Right ventricle myocardium inferior (tissue), 1 donor: ENCODE results near the gene NR3C2. TPM values are rescaled to one million over a fixed set of nuclear protein-coding genes. Genes with fewer than 3 reads are reported as not detected.

Experiments used
- ATAC-seq: fragments of 200-7000 bp; cut with Tn5 transposase; one replicate; pipeline ENCODE4 v1.9.1; 2020; ENCODE audit warnings: mild to moderate bottlenecking, moderate library complexity
- DNase-seq: peaks from one replicate; pipeline ENCODE4 v3.0.0; 2021; ENCODE audit errors: missing footprints
- intact Hi-C: fragments of 100-400 bp; cut with DNase I; formaldehyde crosslinking; loops from one replicate; pipeline ENCODE4 v1.11.0; 2022
- total RNA-seq: library from RNA; stranded (reverse); fragmentation: NEBNext Ultra II Directional; extraction: Animal tissue kit (Norgen Biotek cat#: 25700); gene quantifications from one replicate; pipeline ENCODE4 v1.2.1, GENCODE V29; 2021
- donor health status: DM: no; HTN: yes; CAD: no; lungs with severe emphysema.

NR3C2 gene
- total RNA-seq, 1 donor from 2014 or later: 23.6 TPM

- intact Hi-C loops: no loop called here
- no peak for ATAC-seq
- no peak for DNase-seq
Measured at GRCh38 chr4:148438047-148438446, 4.2 kb downstream of the NR3C2 start.

- DNase-seq (no peak), ATAC-seq (no peak)
- intact Hi-C loops: no loop called here
Measured at GRCh38 chr4:148437439-148437838, 4.8 kb downstream of the NR3C2 start.

- intact Hi-C loops: no loop called here
- no peak for ATAC-seq
Measured at GRCh38 chr4:148436512-148436911, 5.7 kb downstream of the NR3C2 start.

GRCh38 chr4:148435654-148436406 is 6.4 kb downstream of the NR3C2 start:
- DNase-seq (peak; percentile 59), ATAC-seq (peak; percentile 67)
- intact Hi-C loops: no loop called here

More at GRCh38 chr4:148436512-148436911, 5.7 kb downstream of the NR3C2 start:
- DNase-seq: no peak

GRCh38 chr4:148434075-148434773 is 8.0 kb downstream of the NR3C2 start:
- intact Hi-C loops: no loop called here
- ATAC-seq (no peak), DNase-seq (no peak)

- DNase-seq: no peak
- intact Hi-C loops: no loop called here
- ATAC-seq: no peak
Measured at GRCh38 chr4:148431401-148431800, 10.8 kb downstream of the NR3C2 start.

GRCh38 chr4:148430854-148431253 is 11.4 kb downstream of the NR3C2 start:
- intact Hi-C loops: no loop called here
- no peak for DNase-seq
- no peak for ATAC-seq

- DNase-seq (no peak), ATAC-seq (no peak)
- intact Hi-C loops: no loop called here
Measured at GRCh38 chr4:148429206-148429605, 13.0 kb downstream of the NR3C2 start.

- no peak for ATAC-seq
- no peak for DNase-seq
Measured at GRCh38 chr4:148426643-148427042, 15.6 kb downstream of the NR3C2 start.

GRCh38 chr4:148425327-148426110 is 16.7 kb downstream of the NR3C2 start:
- intact Hi-C loops: no loop called here
- ATAC-seq: no peak
- DNase-seq: no peak

More at GRCh38 chr4:148426643-148427042, 15.6 kb downstream of the NR3C2 start:
- intact Hi-C loops: no loop called here

- DNase-seq (no peak), ATAC-seq (no peak)
- intact Hi-C loops: no loop called here
Measured at GRCh38 chr4:148420397-148420796, 21.8 kb downstream of the NR3C2 start.

- intact Hi-C loops: no loop called here
- ATAC-seq (no peak), DNase-seq (no peak)
Measured at GRCh38 chr4:148415500-148415899, 26.7 kb downstream of the NR3C2 start.

GRCh38 chr4:148412460-148412994 is 29.7 kb downstream of the NR3C2 start:
- DNase-seq (no peak), ATAC-seq (no peak)
- intact Hi-C loops: no loop called here

GRCh38 chr4:148405161-148405893 is 36.9 kb downstream of the NR3C2 start:
- ATAC-seq: no peak
- intact Hi-C loops: no loop called here
- no peak for DNase-seq

- DNase-seq: no peak
- intact Hi-C loops: no loop called here
- ATAC-seq: no peak
Measured at GRCh38 chr4:148398988-148399387, 43.2 kb downstream of the NR3C2 start.

GRCh38 chr4:148397771-148398170 is 44.4 kb downstream of the NR3C2 start:
- intact Hi-C loops: no loop called here
- ATAC-seq: no peak

GRCh38 chr4:148396986-148397673 is 45.1 kb downstream of the NR3C2 start:
- intact Hi-C loops: no loop called here
- ATAC-seq: no peak
- DNase-seq: no peak

More at GRCh38 chr4:148397771-148398170, 44.4 kb downstream of the NR3C2 start:
- DNase-seq: no peak

GRCh38 chr4:148395771-148396170 is 46.4 kb downstream of the NR3C2 start:
- DNase-seq (no peak), ATAC-seq (peak; percentile 41)
- intact Hi-C loops: no loop called here
